HEK293 (cell line): ENCODE results near the gene DDX51.

Source experiments
- CTCF ChIA-PET: fragments of 350-600 bp; formaldehyde crosslinking; extraction: SDS; loops from one replicate; lab custom pipeline; 2021; ENCODE audit warnings: antibody characterized with exemption; lab: Yijun Ruan, JAX
- POLR2A ChIA-PET: fragments of 300-600 bp; formaldehyde crosslinking; extraction: SDS; loops from one replicate; lab custom pipeline; 2020; ENCODE audit warnings: antibody characterized with exemption, inconsistent platforms; lab: Yijun Ruan, JAX
- H3K27ac ChIP-seq: fragments of 200-500 bp; sonication (Bioruptor generic); 2 replicates; pipeline ENCODE4 v1.5.1; 2014; ENCODE audit warnings: low read depth, low read length, control low read depth, inconsistent platforms; ENCODE audit errors: extremely low read depth
- H3K36me3 ChIP-seq, 2 experiments: fragments of 200-500 bp in 1 of 2; sonication (Bioruptor generic) in 1 of 2; 1 replicate in 1 of 2; 2 replicates in 1 of 2; pipeline ENCODE4 v1.5.1; 2014 to 2017; ENCODE audit warnings: inconsistent platforms in 2 of 2, low read length in 2 of 2; ENCODE audit not compliant: control insufficient read depth in 2 of 2, insufficient read depth in 1 of 2
- H3K4me1 ChIP-seq: fragments of 200-500 bp; sonication (Bioruptor generic); 2 replicates; pipeline ENCODE4 v1.5.1; 2014; ENCODE audit warnings: mild to moderate bottlenecking, low read length, inconsistent platforms; ENCODE audit not compliant: control insufficient read depth, insufficient read depth
- H3K4me3 ChIP-seq: 2 replicates; pipeline ENCODE4 v1.5.1; 2011; ENCODE audit warnings: low read depth, mild to moderate bottlenecking, control low read depth, low read length, moderate library complexity
- H3K9me3 ChIP-seq: fragments of 200-500 bp; sonication (Bioruptor generic); 2 replicates; pipeline ENCODE4 v1.5.1; 2014; ENCODE audit warnings: low read depth, low read length, inconsistent platforms; ENCODE audit not compliant: control insufficient read depth, insufficient read depth
- EGR2 ChIP-seq: fragments of 450-650 bp; formaldehyde crosslinking; IDR thresholded peaks from 2 replicates; pipeline ENCODE4 v1.5.1; 2016; ENCODE audit warnings: low read depth, missing biosample characterization, missing genetic modification characterization
- HOXC10 ChIP-seq: sonication (generic); formaldehyde crosslinking; IDR thresholded peaks from 2 replicates; pipeline ENCODE4 v1.8.1; 2023; ENCODE audit warnings: mild to moderate bottlenecking, missing genetic modification reagents
- PRDM10 ChIP-seq: fragments of 450-650 bp; formaldehyde crosslinking; IDR thresholded peaks from 2 replicates; pipeline ENCODE4 v1.5.1; 2016; ENCODE audit warnings: missing biosample characterization, missing genetic modification characterization
- SALL2 ChIP-seq: fragments of 450-650 bp; formaldehyde crosslinking; IDR thresholded peaks from 2 replicates; pipeline ENCODE4 v1.5.0; 2017; ENCODE audit warnings: missing biosample characterization, mild to moderate bottlenecking, missing genetic modification characterization, borderline replicate concordance
- ZBTB17 ChIP-seq: fragments of 450-650 bp; formaldehyde crosslinking; IDR thresholded peaks from 2 replicates; pipeline ENCODE4 v1.5.1; 2016; ENCODE audit warnings: missing biosample characterization, missing genetic modification characterization
- ZBTB21 ChIP-seq: fragments of 450-650 bp; formaldehyde crosslinking; IDR thresholded peaks from 2 replicates; pipeline ENCODE4 v1.5.1; 2017; ENCODE audit warnings: missing biosample characterization, missing genetic modification characterization
- ZBTB6 ChIP-seq: fragments of 450-650 bp; formaldehyde crosslinking; IDR thresholded peaks from 2 replicates; pipeline ENCODE4 v1.5.1; 2017; ENCODE audit warnings: missing biosample characterization, missing genetic modification characterization
- ZFHX2 ChIP-seq: fragments of 450-650 bp; formaldehyde crosslinking; conservative IDR thresholded peaks from 2 replicates; pipeline ENCODE4 v1.5.1; 2016; ENCODE audit warnings: missing biosample characterization, missing genetic modification characterization
- ZFP37 ChIP-seq: fragments of 450-650 bp; formaldehyde crosslinking; IDR thresholded peaks from 2 replicates; pipeline ENCODE4 v1.5.1; 2016; ENCODE audit warnings: missing biosample characterization, missing genetic modification characterization
- ZNF133 ChIP-seq: fragments of 450-650 bp; formaldehyde crosslinking; IDR thresholded peaks from 2 replicates; pipeline ENCODE4 v1.5.1; 2016; ENCODE audit warnings: missing biosample characterization, missing genetic modification characterization
- ZNF157 ChIP-seq: fragments of 450-650 bp; formaldehyde crosslinking; IDR thresholded peaks from 2 replicates; pipeline ENCODE4 v1.5.1; 2016; ENCODE audit warnings: missing biosample characterization, missing genetic modification characterization
- ZNF223 ChIP-seq: fragments of 450-650 bp; formaldehyde crosslinking; IDR thresholded peaks from 2 replicates; pipeline ENCODE4 v1.5.1; 2016; ENCODE audit warnings: missing biosample characterization, missing genetic modification characterization
- ZNF248 ChIP-seq: fragments of 450-650 bp; formaldehyde crosslinking; IDR thresholded peaks from 2 replicates; pipeline ENCODE4 v1.5.1; 2017; ENCODE audit warnings: missing biosample characterization, missing genetic modification characterization
- ZNF366 ChIP-seq: fragments of 450-650 bp; formaldehyde crosslinking; conservative IDR thresholded peaks from 2 replicates; pipeline ENCODE4 v1.5.1; 2016; ENCODE audit warnings: missing biosample characterization, missing genetic modification characterization
- ZNF561 ChIP-seq: fragments of 450-650 bp; IDR thresholded peaks from 2 replicates; pipeline ENCODE4 v1.5.1; 2018; ENCODE audit warnings: missing biosample characterization, missing genetic modification characterization, borderline replicate concordance
- ZXDB ChIP-seq: fragments of 450-650 bp; formaldehyde crosslinking; IDR thresholded peaks from 2 replicates; pipeline ENCODE4 v1.5.1; 2016; ENCODE audit warnings: missing biosample characterization, missing genetic modification characterization
- TF ChIP-seq, protein P1 (sequence below): fragments of 450-650 bp; formaldehyde crosslinking; IDR thresholded peaks from 2 replicates; pipeline ENCODE4 v1.5.1; 2017; ENCODE audit warnings: missing biosample characterization, mild to moderate bottlenecking, missing genetic modification characterization, moderate library complexity
- TF ChIP-seq, protein P2 (sequence below): fragments of 450-650 bp; formaldehyde crosslinking; IDR thresholded peaks from 2 replicates; pipeline ENCODE4 v1.5.1; 2016; ENCODE audit warnings: missing biosample characterization, missing genetic modification characterization
- TF ChIP-seq, protein P3 (sequence below): fragments of 450-650 bp; IDR thresholded peaks from 2 replicates; pipeline ENCODE4 v1.5.1; 2018; ENCODE audit warnings: missing biosample characterization, mild to moderate bottlenecking, missing genetic modification characterization
- TF ChIP-seq, protein P4 (sequence below): fragments of 450-650 bp; formaldehyde crosslinking; IDR thresholded peaks from 2 replicates; pipeline ENCODE4 v1.5.1; 2016; ENCODE audit warnings: missing biosample characterization, missing genetic modification characterization, borderline replicate concordance
- TF ChIP-seq, protein P5 (sequence below): fragments of 450-650 bp; formaldehyde crosslinking; IDR thresholded peaks from 2 replicates; pipeline ENCODE4 v1.5.1; 2017; ENCODE audit warnings: missing biosample characterization, missing genetic modification characterization

DDX51 gene

GRCh38 chr12:132167611-132168310, 23.6 kb upstream of the DDX51 start:
- POLR2A ChIA-PET, result no interaction called here
- no peaks in the 10 kb centered on the region for H3K36me3 ChIP-seq
- CTCF ChIA-PET, result interaction anchor here (1.0 kb wide), 1 partner anchor 246 kb away, joined by 4 read pairs; no protein-coding TSS in a partner anchor
- H3K4me3 ChIP-seq, result no peak overlapping the region
- no peaks in the 10 kb centered on the region for H3K9me3 ChIP-seq
- no peak overlapping the region for H3K27ac ChIP-seq
- TF ChIP-seq, protein P1, sequence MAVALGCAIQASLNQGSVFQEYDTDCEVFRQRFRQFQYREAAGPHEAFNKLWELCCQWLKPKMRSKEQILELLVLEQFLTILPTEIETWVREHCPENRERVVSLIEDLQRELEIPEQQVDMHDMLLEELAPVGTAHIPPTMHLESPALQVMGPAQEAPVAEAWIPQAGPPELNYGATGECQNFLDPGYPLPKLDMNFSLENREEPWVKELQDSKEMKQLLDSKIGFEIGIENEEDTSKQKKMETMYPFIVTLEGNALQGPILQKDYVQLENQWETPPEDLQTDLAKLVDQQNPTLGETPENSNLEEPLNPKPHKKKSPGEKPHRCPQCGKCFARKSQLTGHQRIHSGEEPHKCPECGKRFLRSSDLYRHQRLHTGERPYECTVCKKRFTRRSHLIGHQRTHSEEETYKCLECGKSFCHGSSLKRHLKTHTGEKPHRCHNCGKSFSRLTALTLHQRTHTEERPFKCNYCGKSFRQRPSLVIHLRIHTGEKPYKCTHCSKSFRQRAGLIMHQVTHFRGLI (tag by site-specific recombination), result 0 out of 2 replicates have a peak, but pooled peaks have one; percentile 33
- TF ChIP-seq ZNF133 (tag by site-specific recombination) (no peak), HOXC10 (CRISPR knock-in tag) (no peak), ZNF223 (tag by site-specific recombination) (no peak), EGR2 (0 out of 2 replicates have a peak, but pooled peaks have one; percentile 20), ZBTB6 (no peak), ZBTB21 (no peak), ZNF157 (tag by site-specific recombination) (no peak), ZFHX2 (tag by site-specific recombination) (no peak), ZFP37 (tag by site-specific recombination) (no peak)
- TF ChIP-seq, protein P2, sequence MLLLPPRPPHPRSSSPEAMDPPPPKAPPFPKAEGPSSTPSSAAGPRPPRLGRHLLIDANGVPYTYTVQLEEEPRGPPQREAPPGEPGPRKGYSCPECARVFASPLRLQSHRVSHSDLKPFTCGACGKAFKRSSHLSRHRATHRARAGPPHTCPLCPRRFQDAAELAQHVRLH (tag by site-specific recombination), result no peak
- TF ChIP-seq, protein P3, sequence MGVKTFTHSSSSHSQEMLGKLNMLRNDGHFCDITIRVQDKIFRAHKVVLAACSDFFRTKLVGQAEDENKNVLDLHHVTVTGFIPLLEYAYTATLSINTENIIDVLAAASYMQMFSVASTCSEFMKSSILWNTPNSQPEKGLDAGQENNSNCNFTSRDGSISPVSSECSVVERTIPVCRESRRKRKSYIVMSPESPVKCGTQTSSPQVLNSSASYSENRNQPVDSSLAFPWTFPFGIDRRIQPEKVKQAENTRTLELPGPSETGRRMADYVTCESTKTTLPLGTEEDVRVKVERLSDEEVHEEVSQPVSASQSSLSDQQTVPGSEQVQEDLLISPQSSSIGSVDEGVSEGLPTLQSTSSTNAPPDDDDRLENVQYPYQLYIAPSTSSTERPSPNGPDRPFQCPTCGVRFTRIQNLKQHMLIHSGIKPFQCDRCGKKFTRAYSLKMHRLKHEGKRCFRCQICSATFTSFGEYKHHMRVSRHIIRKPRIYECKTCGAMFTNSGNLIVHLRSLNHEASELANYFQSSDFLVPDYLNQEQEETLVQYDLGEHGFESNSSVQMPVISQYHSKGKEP (tag by site-specific recombination), result no peak
- H3K4me1 ChIP-seq, result peaks cover 10% of the 10 kb centered on the region

- no peaks in the 10 kb centered on the region for H3K9me3 ChIP-seq
- no peak overlapping the region for H3K4me3 ChIP-seq
- H3K36me3 ChIP-seq, result no peaks in the 10 kb centered on the region
- H3K4me1 ChIP-seq, result peaks cover 14% of the 10 kb centered on the region
- H3K27ac ChIP-seq, result no peak overlapping the region
- ChIA-PET CTCF (no interaction called here), POLR2A (no interaction called here)
- TF ChIP-seq, protein P4, sequence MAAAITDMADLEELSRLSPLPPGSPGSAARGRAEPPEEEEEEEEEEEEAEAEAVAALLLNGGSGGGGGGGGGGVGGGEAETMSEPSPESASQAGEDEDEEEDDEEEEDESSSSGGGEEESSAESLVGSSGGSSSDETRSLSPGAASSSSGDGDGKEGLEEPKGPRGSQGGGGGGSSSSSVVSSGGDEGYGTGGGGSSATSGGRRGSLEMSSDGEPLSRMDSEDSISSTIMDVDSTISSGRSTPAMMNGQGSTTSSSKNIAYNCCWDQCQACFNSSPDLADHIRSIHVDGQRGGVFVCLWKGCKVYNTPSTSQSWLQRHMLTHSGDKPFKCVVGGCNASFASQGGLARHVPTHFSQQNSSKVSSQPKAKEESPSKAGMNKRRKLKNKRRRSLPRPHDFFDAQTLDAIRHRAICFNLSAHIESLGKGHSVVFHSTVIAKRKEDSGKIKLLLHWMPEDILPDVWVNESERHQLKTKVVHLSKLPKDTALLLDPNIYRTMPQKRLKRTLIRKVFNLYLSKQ, result no peak
- TF ChIP-seq PRDM10 (tag by site-specific recombination) (no peak), ZNF366 (tag by site-specific recombination) (peak; percentile 99), ZNF248 (peak; percentile 44; the same call in 1 of the 2 replicates), ZBTB17 (tag by site-specific recombination) (peak; percentile 96), ZNF561 (tag by site-specific recombination) (no peak), SALL2 (tag by site-specific recombination) (0 out of 2 replicates have a peak, but pooled peaks have one; percentile 56), ZXDB (tag by site-specific recombination) (no peak)
- TF ChIP-seq, protein P5, sequence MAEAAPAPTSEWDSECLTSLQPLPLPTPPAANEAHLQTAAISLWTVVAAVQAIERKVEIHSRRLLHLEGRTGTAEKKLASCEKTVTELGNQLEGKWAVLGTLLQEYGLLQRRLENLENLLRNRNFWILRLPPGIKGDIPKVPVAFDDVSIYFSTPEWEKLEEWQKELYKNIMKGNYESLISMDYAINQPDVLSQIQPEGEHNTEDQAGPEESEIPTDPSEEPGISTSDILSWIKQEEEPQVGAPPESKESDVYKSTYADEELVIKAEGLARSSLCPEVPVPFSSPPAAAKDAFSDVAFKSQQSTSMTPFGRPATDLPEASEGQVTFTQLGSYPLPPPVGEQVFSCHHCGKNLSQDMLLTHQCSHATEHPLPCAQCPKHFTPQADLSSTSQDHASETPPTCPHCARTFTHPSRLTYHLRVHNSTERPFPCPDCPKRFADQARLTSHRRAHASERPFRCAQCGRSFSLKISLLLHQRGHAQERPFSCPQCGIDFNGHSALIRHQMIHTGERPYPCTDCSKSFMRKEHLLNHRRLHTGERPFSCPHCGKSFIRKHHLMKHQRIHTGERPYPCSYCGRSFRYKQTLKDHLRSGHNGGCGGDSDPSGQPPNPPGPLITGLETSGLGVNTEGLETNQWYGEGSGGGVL, result no peak
These were observed 22.9 kb upstream of the DDX51 start for GRCh38 chr12:132166801-132167591.
